NT2/D1 (cell line): Measurements from ENCODE around the gene CD84.

Experiments used
- SUZ12 ChIP-seq: IDR thresholded peaks from 2 replicates; pipeline ENCODE4 v1.6.1; 2011; ENCODE audit not compliant: insufficient read length, insufficient read depth; ENCODE audit errors: extremely low read depth
- YY1 ChIP-seq: IDR thresholded peaks from 2 replicates; pipeline ENCODE4 v1.6.1; 2011; ENCODE audit not compliant: insufficient read length, insufficient read depth
- ZNF274 ChIP-seq: IDR thresholded peaks from 2 replicates; pipeline ENCODE4 v1.6.1; 2011; ENCODE audit warnings: mild to moderate bottlenecking, low read depth, low read length

DNA sequence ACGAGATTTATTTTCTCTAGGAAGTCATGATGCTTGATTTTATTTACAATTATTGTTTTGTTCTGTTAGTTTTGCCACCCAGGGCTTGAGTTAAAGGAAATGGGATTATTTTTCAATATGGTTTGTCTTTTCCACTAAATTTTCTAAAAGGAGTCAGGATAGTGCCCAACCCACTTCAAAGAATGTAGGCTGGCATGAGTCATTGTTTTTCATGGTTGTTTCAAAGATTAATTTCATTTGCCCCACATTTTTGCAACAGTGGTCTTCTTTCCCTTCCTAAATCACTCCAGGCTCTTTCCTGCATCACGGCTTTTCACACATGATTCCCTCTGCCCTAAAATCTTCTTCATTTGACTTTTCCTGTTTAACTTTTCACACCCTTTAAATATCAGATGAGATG is 58.7 kb downstream of the CD84 start:
- TF ChIP-seq YY1, result no peak
- no peak for TF ChIP-seq ZNF274
- no peak for TF ChIP-seq SUZ12
